Measurements from ENCODE around the gene PGAM1. TPM values are rescaled to one million over a fixed set of nuclear protein-coding genes. Genes with fewer than 3 reads are reported as not detected.
"Not testable (repeated sequence)": the region's sequence is repeated elsewhere in the genome, so short reads cannot be mapped to it uniquely, and the experiment has no call there.

Gene PGAM1
- total RNA-seq, 1 experiment from 2014 or later, result 412 TPM

GRCh38 chr10:97406064-97406463 lies 19.9 kb upstream of the PGAM1 start:
- ChIA-PET POLR2A (no interaction called here), CTCF (no interaction called here)
- intact Hi-C loops (cut with micrococcal nuclease; ENCODE audit: unreplicated experiment), result loop anchor here (2.0 to 10.0 kb wide), 2 partner anchors 41 to 329 kb away; partner anchors contain the start of genes EXOSC1, ZDHHC16 and ZFYVE27
- Histone ChIP-seq H3K27me3 (replicated peaks; ENCODE audit: control insufficient read depth, insufficient read depth, low read length) (no peaks in the 10 kb centered on the region), H3K4me1 (peaks cover 7% of the 10 kb centered on the region; the same call in 1 of the 2 replicates), H3K36me3 (ENCODE audit: control insufficient read depth, insufficient read depth, low read length) (no peaks in the 10 kb centered on the region), H3K9me3 (no peaks in the 10 kb centered on the region), H3K4me3 (ENCODE audit: low read depth, low read length) (no peak overlapping the region)
- Mint-ChIP-seq H3K27me3 (ENCODE audit: insufficient read depth, unreplicated experiment) (no peaks in the 10 kb centered on the region), H3K4me3 (ENCODE audit: unreplicated experiment) (no peak overlapping the region), H3K36me3 (ENCODE audit: insufficient read depth, unreplicated experiment) (peaks cover 16% of the 10 kb centered on the region), H3K9me3 (ENCODE audit: unreplicated experiment) (no peaks in the 10 kb centered on the region), H3K4me1 (ENCODE audit: low read depth, unreplicated experiment) (no peaks in the 10 kb centered on the region), H3K27ac (ENCODE audit: unreplicated experiment) (no peak overlapping the region)
- DNase-seq, result no peak
- TF ChIP-seq CTCF (IDR thresholded peaks at IDR 0.05; ENCODE audit: insufficient read depth in 1 of 2, low read depth in 1 of 2, low read length in 1 of 2, severe bottlenecking in 1 of 2, unreplicated experiment in 1 of 2), result no peak
- no TSS peak for BruUV-seq (replicated peaks)

GRCh38 chr10:97406483-97406882 lies 19.5 kb upstream of the PGAM1 start:
- POLR2A ChIA-PET; H3K27ac Mint-ChIP-seq (ENCODE audit: unreplicated experiment); H3K27me3 Mint-ChIP-seq (ENCODE audit: insufficient read depth, unreplicated experiment); H3K4me3 Mint-ChIP-seq (ENCODE audit: unreplicated experiment); H3K27me3 ChIP-seq (replicated peaks; ENCODE audit: control insufficient read depth, insufficient read depth, low read length); H3K9me3 ChIP-seq; DNase-seq; H3K4me1 Mint-ChIP-seq (ENCODE audit: low read depth, unreplicated experiment); H3K9me3 Mint-ChIP-seq (ENCODE audit: unreplicated experiment); H3K4me1 ChIP-seq; H3K4me3 ChIP-seq (ENCODE audit: low read depth, low read length); BruUV-seq (replicated peaks); H3K36me3 ChIP-seq (ENCODE audit: control insufficient read depth, insufficient read depth, low read length): not testable (repeated sequence)
- CTCF ChIA-PET, result interaction anchor here (1.1 kb wide), 1 partner anchor 37 kb away, joined by 4 read pairs; no protein-coding TSS in a partner anchor
- intact Hi-C loops (cut with micrococcal nuclease; ENCODE audit: unreplicated experiment), result loop anchor here (2.0 to 10.0 kb wide), 2 partner anchors 40 to 328 kb away; partner anchors contain the start of genes EXOSC1, ZDHHC16 and ZFYVE27
- peaks cover 11% of the 10 kb centered on the region for H3K36me3 Mint-ChIP-seq (ENCODE audit: insufficient read depth, unreplicated experiment)

- peak; percentile 75 to 77 for DNase-seq
- no peaks in the 10 kb centered on the region for H3K27me3 Mint-ChIP-seq (ENCODE audit: insufficient read depth, unreplicated experiment)
- ChIA-PET CTCF (interaction anchor here (1.1 kb wide), 1 partner anchor 36 kb away, joined by 4 read pairs; no protein-coding TSS in a partner anchor), POLR2A (interaction anchor here (0.5 kb wide), 1 partner anchor 12 kb away, joined by 8 read pairs; no protein-coding TSS in a partner anchor)
- Histone ChIP-seq H3K36me3 (ENCODE audit: control insufficient read depth, insufficient read depth, low read length) (no peaks in the 10 kb centered on the region), H3K9me3 (no peaks in the 10 kb centered on the region), H3K4me1 (peaks cover 10% of the 10 kb centered on the region), H3K27me3 (replicated peaks; ENCODE audit: control insufficient read depth, insufficient read depth, low read length) (no peaks in the 10 kb centered on the region), H3K4me3 (ENCODE audit: low read depth, low read length) (0 out of 2 replicates have a peak overlapping the region, but pooled peaks have one; percentile 6)
- H3K36me3 Mint-ChIP-seq (ENCODE audit: insufficient read depth, unreplicated experiment), result peaks cover 10% of the 10 kb centered on the region
- TF ChIP-seq CTCF (IDR thresholded peaks at IDR 0.05; ENCODE audit: insufficient read depth in 1 of 2, low read depth in 1 of 2, low read length in 1 of 2, severe bottlenecking in 1 of 2, unreplicated experiment in 1 of 2), result peak; percentile 87 to 88
- no TSS peak for BruUV-seq (replicated peaks)
- H3K27ac Mint-ChIP-seq (ENCODE audit: unreplicated experiment), result peak overlapping the region; percentile 35
- intact Hi-C loops (cut with micrococcal nuclease; ENCODE audit: unreplicated experiment), result loop anchor here (1.0 to 10.0 kb wide), 5 partner anchors 19 to 327 kb away; partner anchors contain the start of genes EXOSC1, PGAM1, ZDHHC16 and ZFYVE27
- no peaks in the 10 kb centered on the region for H3K4me1 Mint-ChIP-seq (ENCODE audit: low read depth, unreplicated experiment)
- no peaks in the 10 kb centered on the region for H3K9me3 Mint-ChIP-seq (ENCODE audit: unreplicated experiment)
- no peak overlapping the region for H3K4me3 Mint-ChIP-seq (ENCODE audit: unreplicated experiment)
Observed at GRCh38 chr10:97407211-97407951, 18.6 kb upstream of the PGAM1 start.
